Measurements from ENCODE around the gene ATF6.

ATF6 gene

GRCh38 chr1:161970036-161970435 is 203.9 kb downstream of the ATF6 start:
- DNase-seq (ENCODE audit: low read depth), result no peak

GRCh38 chr1:161970633-161971032 is 204.5 kb downstream of the ATF6 start:
- DNase-seq (ENCODE audit: low read depth), result no peak

- DNase-seq (ENCODE audit: low read depth), result no peak
Observed at GRCh38 chr1:161972828-161973227, 206.7 kb downstream of the ATF6 start.

- DNase-seq (ENCODE audit: low read depth), result no peak
Observed at GRCh38 chr1:161973924-161974845, 208.1 kb downstream of the ATF6 start.

GRCh38 chr1:161978011-161978790 is 212.1 kb downstream of the ATF6 start:
- DNase-seq (ENCODE audit: low read depth), result no peak

DNA sequence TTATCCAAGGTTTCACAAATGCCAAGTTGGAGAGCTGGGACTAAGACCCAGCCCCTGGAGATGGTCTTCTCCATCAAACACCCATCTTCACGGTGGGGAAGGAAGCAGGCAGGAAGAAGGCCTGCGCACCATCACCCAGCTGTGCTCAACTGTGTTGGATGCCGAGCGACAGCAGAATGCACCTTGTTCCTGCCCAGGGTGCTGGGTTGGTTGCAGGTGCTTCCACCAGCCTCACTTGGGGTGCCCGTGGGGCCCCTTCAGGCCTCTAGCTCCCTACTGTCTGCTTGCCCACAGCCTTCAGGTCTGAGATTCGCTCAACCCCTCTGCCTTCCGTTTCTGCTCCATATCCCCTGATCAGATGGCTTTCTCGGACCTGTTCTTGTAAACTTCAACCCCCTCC is 215.0 kb downstream of the ATF6 start:
- DNase-seq (ENCODE audit: low read depth), result no peak

DNA sequence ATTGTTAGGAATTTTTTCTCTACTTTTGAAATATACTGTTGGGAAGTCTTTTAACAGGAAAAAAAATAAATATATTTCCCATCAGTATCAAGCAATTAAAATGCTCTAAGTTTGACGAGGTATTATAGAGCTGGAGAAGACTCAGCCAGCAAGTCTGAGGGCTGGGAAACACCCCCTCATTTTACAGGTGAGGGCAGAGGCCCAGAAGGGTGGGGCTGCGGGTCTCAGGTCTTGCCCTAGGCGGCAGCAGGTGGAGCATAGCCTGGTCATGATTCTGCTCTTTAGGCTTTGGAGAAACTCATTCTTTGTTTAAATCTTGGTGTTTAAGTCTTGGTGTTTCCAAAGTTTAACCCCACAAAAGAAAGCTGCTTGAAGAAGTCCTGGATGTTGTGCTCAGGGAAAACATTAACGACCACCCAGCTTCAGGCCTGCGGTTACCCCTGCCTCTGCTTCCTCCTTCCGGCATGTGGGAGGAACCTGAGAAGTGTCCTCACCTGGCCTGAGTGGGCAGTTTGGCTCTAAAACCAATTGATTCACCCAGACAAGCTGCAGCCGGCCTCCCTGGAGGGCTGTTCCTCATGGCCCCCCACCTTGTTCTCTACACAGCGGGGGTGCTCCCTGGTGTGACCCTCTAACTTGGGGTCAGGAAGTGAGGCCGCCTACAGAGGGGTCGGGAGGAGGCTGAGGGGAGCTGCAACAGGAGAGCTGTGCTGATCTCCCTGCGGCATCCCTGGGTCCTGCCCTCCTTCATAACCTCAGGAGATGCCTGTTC is 215.8 kb downstream of the ATF6 start:
- no peak for DNase-seq (ENCODE audit: low read depth)

DNA sequence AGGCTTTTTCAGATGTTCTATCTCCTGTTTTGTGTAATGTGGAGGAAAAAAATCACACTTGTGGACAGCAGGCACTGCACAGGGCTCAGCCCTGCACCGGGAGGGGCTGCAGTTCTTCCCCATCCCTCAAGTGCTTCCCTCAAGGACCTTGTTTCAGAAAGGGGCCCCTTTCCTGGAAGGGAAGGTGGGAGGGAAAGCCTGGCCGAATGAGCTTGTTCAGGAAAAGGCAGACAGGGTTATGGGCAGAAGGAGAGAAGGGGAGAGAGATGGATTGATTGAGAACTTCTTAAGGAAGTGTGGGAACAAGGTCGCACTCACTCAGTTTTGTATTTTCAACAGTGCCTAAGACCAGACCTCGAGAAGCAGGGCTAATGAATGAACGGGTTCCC is 216.4 kb downstream of the ATF6 start:
- DNase-seq (ENCODE audit: low read depth), result no peak

DNA sequence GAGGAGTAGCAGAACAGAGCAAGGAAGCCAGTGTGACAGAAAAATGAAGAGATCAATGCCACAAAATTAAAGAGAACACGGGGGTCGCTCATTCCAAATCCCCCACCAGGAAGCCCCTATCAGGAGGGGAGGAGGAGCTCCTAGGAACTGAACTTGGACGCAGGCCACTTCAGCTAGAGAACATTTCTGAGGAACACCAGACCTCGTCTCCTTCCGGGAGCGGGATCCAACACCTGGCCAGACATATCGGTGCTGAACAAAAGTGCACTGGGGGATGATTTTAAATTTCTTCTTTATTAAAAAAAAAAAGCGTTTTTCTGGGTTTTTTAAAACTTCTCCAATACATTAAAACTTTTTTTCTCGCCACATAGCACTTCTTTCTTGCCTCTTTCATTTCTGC is 216.8 kb downstream of the ATF6 start:
- DNase-seq (ENCODE audit: low read depth), result no peak

DNA sequence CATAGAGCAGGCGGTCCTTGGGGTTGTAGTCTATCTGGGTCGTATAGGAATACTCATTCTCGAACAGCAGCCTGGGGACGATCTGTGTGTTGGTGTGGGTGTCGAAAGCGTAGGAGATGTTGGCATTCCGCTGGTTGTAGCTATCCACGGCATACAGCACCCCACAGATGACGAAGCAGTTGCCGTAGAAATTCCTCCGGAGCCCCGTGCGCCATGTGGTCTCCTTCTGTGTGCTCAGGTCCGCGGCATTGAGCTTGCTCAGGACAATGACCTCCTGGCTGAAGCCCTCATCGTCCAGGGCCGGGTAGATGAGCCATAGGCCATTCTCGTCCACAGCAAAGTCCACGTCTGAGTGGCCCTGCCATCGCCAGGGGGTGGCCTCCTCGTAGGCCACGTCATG is 217.6 kb downstream of the ATF6 start:
- no peak for DNase-seq (ENCODE audit: low read depth)

DNA sequence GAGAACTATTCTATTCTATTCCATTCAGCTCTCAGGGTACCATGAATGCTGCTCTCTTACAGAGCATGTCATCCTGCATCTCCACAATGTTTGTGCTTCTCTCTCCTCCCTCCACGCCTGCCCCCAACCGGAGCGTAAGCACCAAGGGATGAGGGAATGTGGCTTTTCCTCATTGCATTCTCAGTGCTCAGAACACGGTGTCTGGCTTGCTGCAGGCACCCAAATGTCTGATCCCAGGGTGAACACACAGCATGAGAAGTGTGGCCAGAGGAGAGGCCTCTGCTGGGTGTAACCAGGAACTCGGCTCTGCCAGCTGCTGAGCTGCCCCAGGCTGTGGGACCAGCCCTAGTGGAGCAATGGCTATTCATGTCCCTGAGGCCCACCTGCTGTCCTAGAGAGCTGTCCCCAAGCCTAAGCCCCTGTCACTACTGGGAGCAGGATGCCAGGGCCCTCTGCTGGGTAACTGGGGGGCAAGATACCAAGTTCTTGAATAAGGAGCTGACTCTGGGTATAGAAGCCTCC is 219.2 kb downstream of the ATF6 start:
- no peak for DNase-seq (ENCODE audit: low read depth)

- no peak for DNase-seq (ENCODE audit: low read depth)
Observed at GRCh38 chr1:161986328-161986727, 220.2 kb downstream of the ATF6 start.

DNA sequence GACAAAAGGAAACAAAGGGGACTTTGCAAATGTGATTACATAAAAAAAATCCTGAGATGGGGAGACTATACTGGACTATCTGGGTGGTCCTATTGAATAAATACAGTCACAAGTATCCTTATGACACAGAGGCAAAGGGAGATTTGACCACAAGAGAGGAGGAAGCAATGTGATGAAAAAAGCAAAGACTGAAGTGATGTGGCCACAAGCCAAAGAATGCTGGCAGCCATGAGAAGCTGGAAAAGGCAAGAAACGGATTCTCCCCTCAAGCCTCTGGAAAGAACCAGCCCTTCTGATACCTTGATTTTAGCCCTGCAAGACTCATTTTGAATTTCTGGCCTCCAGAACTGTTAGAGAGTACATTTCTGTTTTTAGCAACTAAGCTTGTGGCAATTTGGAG is 221.2 kb downstream of the ATF6 start:
- no peak for DNase-seq (ENCODE audit: low read depth)

GRCh38 chr1:161987872-161988271 is 221.8 kb downstream of the ATF6 start:
- no peak for DNase-seq (ENCODE audit: low read depth)

GRCh38 chr1:161988413-161988812 is 222.3 kb downstream of the ATF6 start:
- DNase-seq (ENCODE audit: low read depth), result no peak

DNA sequence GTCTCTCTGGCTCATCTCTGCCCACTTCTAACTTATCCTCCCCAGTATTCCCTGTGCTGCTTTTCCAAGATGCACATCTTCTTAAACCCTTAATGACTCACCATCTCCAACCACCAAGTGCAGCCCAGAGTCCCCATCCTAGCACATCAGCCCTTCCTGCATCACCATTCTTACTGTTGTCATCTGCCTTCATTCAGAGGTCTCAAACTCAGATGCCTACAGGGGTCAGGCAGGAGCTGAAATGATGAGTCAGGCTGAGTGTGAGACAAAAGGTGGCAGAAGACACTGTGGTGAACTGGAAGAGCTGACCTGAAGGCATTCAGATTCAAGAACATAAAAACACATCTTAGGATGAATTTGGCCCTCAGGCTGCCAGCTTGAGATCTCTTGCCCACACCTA is 223.0 kb downstream of the ATF6 start:
- no peak for DNase-seq (ENCODE audit: low read depth)

- no peak for DNase-seq (ENCODE audit: low read depth)
Observed at GRCh38 chr1:161989786-161990185, 223.7 kb downstream of the ATF6 start.

- DNase-seq (ENCODE audit: low read depth), result no peak
Observed at GRCh38 chr1:161993576-161993975, 227.5 kb downstream of the ATF6 start.

GRCh38 chr1:161994175-161994668 is 228.1 kb downstream of the ATF6 start:
- DNase-seq (ENCODE audit: low read depth), result no peak

DNA sequence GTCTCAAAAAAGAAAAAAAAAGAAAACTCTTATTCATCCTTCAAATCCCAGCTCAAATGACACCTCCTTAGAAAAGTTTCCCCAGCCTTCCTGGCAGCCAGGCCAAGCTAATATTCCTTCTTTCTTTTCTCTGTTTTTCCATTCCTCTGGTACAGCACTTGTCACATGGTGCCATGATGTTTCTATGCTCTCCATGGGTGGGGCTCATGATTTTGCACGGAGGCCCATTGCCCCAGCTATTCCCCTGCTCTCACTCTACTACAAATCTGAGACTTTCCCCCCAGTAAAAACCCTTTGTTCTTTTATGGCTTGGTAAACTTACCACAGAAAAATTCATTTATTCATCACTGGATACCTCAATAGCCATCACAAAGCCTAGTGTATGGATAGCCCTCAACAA is 231.0 kb downstream of the ATF6 start:
- no peak for DNase-seq (ENCODE audit: low read depth)

DNA sequence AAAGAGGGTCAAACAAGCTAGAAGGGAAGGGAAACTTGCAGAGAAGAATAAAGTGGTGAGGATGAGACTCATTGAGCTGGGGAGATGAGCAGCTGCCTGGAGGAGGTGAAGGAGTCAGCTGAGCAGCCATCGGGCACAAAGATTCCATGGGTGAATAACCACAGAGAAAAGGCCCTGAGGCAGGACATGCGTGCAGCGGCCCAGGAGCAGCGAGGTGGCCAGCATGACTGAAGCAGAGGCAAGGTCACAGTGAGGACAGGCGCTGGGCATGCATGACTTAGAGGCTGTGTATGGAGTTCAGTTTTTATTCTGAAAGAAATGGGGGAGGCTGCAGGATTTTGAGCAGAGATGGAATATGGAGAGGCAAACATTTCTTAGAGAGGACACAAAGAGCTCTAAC is 232.7 kb downstream of the ATF6 start:
- no peak for DNase-seq (ENCODE audit: low read depth)

Data from CMK (cell line).